ENCODE results near the gene EFHC2. TPM values are rescaled to one million over a fixed set of nuclear protein-coding genes. Genes with fewer than 3 reads are reported as not detected.

Gene EFHC2
- total and polyA plus RNA-seq, 2 donors (not counting 1 experiment from before 2014, with no cell fraction given): 1.1 to 2.6 TPM

DNA sequence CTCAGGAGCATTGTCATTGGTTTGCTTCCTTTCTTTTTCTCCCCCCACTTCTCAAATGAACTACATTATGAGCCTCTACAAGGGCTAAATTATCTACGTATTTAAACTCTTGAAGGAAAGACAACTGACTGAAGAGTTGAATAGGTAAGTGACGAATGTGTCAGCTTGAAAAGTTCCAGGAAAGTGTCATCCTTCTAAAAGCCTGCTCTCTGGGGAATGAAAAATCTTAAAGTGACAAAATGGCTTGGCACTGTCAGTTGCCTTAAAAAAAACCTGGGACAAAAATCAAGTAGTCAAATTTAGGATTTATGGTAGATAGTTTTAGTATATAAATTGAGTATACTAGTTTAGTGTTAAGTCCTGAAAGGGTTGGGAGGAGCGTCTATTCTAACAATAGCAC, 196.3 kb downstream of the EFHC2 start:
- Histone ChIP-seq H4K20me1 (ENCODE audit: control insufficient read depth, extremely low read depth, insufficient read depth, low read length) (no peaks in the 10 kb centered on the region), H3K27ac (ENCODE audit: insufficient read depth, low read length) (no peak overlapping the region), H3K4me2 (ENCODE audit: extremely low read depth, insufficient read depth, low read length) (no peak overlapping the region), H3K9me3 (ENCODE audit: control insufficient read depth, insufficient read depth, low read depth, low read length) (no peaks in the 10 kb centered on the region), H3K9ac (ENCODE audit: insufficient read depth, low read length) (no peak overlapping the region), H3K27me3 (ENCODE audit: control insufficient read depth, insufficient read depth, low read length) (no peaks in the 10 kb centered on the region), H2AFZ (ENCODE audit: low read length) (no peak overlapping the region), H3K79me2 (ENCODE audit: control insufficient read depth, insufficient read depth, low read length) (no peaks in the 10 kb centered on the region), H3K4me3 (replicated peaks in 1 of 4; ENCODE audit: control extremely low read depth in 1 of 4, insufficient read depth in 1 of 4, low read depth in 3 of 4, low read length in 4 of 4) (no peak overlapping the region), H3K36me3 (ENCODE audit: control insufficient read depth, insufficient read depth, low read length) (no peaks in the 10 kb centered on the region), H3K4me1 (ENCODE audit: control insufficient read depth, extremely low read depth, insufficient read depth, low read length) (no peaks in the 10 kb centered on the region)
- no peak for TF ChIP-seq EZH2 (IDR thresholded peaks at IDR 0.05; ENCODE audit: low read length, missing control alignments)
- TF ChIP-seq, protein P1, sequence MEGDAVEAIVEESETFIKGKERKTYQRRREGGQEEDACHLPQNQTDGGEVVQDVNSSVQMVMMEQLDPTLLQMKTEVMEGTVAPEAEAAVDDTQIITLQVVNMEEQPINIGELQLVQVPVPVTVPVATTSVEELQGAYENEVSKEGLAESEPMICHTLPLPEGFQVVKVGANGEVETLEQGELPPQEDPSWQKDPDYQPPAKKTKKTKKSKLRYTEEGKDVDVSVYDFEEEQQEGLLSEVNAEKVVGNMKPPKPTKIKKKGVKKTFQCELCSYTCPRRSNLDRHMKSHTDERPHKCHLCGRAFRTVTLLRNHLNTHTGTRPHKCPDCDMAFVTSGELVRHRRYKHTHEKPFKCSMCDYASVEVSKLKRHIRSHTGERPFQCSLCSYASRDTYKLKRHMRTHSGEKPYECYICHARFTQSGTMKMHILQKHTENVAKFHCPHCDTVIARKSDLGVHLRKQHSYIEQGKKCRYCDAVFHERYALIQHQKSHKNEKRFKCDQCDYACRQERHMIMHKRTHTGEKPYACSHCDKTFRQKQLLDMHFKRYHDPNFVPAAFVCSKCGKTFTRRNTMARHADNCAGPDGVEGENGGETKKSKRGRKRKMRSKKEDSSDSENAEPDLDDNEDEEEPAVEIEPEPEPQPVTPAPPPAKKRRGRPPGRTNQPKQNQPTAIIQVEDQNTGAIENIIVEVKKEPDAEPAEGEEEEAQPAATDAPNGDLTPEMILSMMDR (conservative IDR thresholded peaks at IDR 0.05 in 1 of 2, IDR thresholded peaks at IDR 0.05 in 1 of 2; ENCODE audit: low read depth in 1 of 2, low read length in 2 of 2): no peak
- DNase-seq (ENCODE audit: low read depth in 2 of 2): no peak

DNA sequence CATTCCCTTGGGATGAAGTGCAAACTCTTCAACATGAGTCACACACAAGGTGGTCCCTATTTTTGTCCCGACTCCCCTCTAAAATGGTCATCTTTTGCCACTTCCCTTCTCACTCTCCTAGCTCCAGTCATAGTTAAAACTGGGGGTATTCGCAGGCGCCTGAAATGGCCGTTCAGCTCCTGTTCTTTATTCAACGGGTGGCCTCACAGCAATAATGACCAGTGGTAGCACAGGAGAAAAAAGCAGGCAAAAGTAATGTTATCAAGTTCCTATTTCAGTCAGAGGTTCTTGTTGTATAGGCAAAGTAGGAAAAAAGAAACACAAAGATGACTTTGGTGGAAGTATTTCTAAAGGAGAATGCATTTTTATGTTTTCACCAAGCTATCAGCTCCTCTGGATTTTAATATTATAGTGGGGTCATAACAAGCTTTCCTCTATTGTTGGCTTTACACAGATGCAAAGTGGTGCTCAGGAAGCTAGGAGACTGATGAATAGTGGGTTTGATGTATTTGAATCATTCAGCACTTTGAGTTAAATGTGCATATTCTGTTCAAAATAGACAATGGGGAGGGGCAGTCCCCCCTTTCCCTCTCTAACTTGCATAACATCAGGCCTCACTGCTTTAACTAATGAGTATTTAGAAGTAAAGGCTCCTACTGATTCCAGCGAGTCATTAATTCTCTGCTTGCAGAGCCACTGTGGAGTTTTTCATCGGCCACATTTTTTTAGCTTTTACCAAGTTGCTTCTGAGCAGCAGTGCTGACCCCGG, 199.1 kb downstream of the EFHC2 start:
- H3K9ac ChIP-seq (ENCODE audit: insufficient read depth, low read length): no peak overlapping the region
- no peak overlapping the region for H3K27ac ChIP-seq (ENCODE audit: insufficient read depth, low read length)
- no peak for DNase-seq (ENCODE audit: low read depth in 2 of 2)
- no peaks in the 10 kb centered on the region for H3K9me3 ChIP-seq (ENCODE audit: control insufficient read depth, insufficient read depth, low read depth, low read length)
- H3K36me3 ChIP-seq (ENCODE audit: control insufficient read depth, insufficient read depth, low read length): no peaks in the 10 kb centered on the region
- H2AFZ ChIP-seq (ENCODE audit: low read length): no peak overlapping the region
- no peaks in the 10 kb centered on the region for H3K4me1 ChIP-seq (ENCODE audit: control insufficient read depth, extremely low read depth, insufficient read depth, low read length)
- H3K79me2 ChIP-seq (ENCODE audit: control insufficient read depth, insufficient read depth, low read length): no peaks in the 10 kb centered on the region
- TF ChIP-seq, protein P1 (conservative IDR thresholded peaks at IDR 0.05 in 1 of 2, IDR thresholded peaks at IDR 0.05 in 1 of 2; ENCODE audit: low read depth in 1 of 2, low read length in 2 of 2): no peak
- TF ChIP-seq EZH2 (IDR thresholded peaks at IDR 0.05; ENCODE audit: low read length, missing control alignments): no peak
- no peak overlapping the region for H3K4me2 ChIP-seq (ENCODE audit: extremely low read depth, insufficient read depth, low read length)
- H3K27me3 ChIP-seq (ENCODE audit: control insufficient read depth, insufficient read depth, low read length): no peaks in the 10 kb centered on the region
- H3K4me3 ChIP-seq (replicated peaks in 1 of 4; ENCODE audit: control extremely low read depth in 1 of 4, insufficient read depth in 1 of 4, low read depth in 3 of 4, low read length in 4 of 4): no peak overlapping the region
- H4K20me1 ChIP-seq (ENCODE audit: control insufficient read depth, extremely low read depth, insufficient read depth, low read length): no peaks in the 10 kb centered on the region

DNA sequence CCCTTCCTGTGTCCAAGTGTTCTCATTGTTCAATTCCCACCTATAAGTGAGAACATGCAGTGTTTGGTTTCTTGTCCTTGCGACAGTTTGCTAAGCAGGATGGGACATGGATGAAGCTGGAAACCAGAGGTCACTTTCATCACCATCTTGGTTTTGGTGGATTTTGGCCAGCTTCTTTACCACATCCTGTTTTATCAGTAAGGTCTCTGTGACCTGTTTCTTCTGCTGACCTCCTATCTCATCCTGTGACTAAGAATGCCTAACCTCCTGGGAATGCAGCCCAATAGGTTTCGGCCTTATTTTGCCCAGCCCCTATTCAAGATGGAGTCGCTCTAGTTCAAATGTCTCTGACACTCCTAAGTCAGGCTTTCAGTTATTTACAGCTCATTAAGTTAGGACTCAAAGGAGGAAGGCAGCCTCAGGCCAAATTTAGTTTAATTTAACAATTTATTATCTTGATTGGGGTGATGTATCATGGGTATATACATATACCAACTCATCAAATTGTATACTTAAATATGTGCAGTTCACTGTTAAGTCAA, 200.3 kb downstream of the EFHC2 start:
- no peak for DNase-seq (ENCODE audit: low read depth in 2 of 2)

More for the DNA sequence above, 200.3 kb downstream of the EFHC2 start:
- Histone ChIP-seq H3K4me1 (ENCODE audit: control insufficient read depth, extremely low read depth, insufficient read depth, low read length) (no peaks in the 10 kb centered on the region), H3K4me3 (replicated peaks in 1 of 4; ENCODE audit: control extremely low read depth in 1 of 4, insufficient read depth in 1 of 4, low read depth in 3 of 4, low read length in 4 of 4) (no peak overlapping the region), H3K27ac (ENCODE audit: insufficient read depth, low read length) (no peak overlapping the region), H4K20me1 (ENCODE audit: control insufficient read depth, extremely low read depth, insufficient read depth, low read length) (no peaks in the 10 kb centered on the region), H3K9me3 (ENCODE audit: control insufficient read depth, insufficient read depth, low read depth, low read length) (no peaks in the 10 kb centered on the region), H3K4me2 (ENCODE audit: extremely low read depth, insufficient read depth, low read length) (no peak overlapping the region), H3K36me3 (ENCODE audit: control insufficient read depth, insufficient read depth, low read length) (no peaks in the 10 kb centered on the region), H3K79me2 (ENCODE audit: control insufficient read depth, insufficient read depth, low read length) (no peaks in the 10 kb centered on the region), H3K27me3 (ENCODE audit: control insufficient read depth, insufficient read depth, low read length) (no peaks in the 10 kb centered on the region), H2AFZ (ENCODE audit: low read length) (no peak overlapping the region), H3K9ac (ENCODE audit: insufficient read depth, low read length) (no peak overlapping the region)
- no peak for TF ChIP-seq EZH2 (IDR thresholded peaks at IDR 0.05; ENCODE audit: low read length, missing control alignments)
- TF ChIP-seq, protein P1 (conservative IDR thresholded peaks at IDR 0.05 in 1 of 2, IDR thresholded peaks at IDR 0.05 in 1 of 2; ENCODE audit: low read depth in 1 of 2, low read length in 2 of 2): no peak
